Gastrocnemius medialis (tissue), 4 donors: ENCODE data around the gene CCDC80. TPM values are rescaled to one million over a fixed set of nuclear protein-coding genes. Genes with fewer than 3 reads are reported as not detected.

ENCODE experiments used
- ATAC-seq, 2 donors: fragments of 150-250 bp; one replicate each; pipeline ENCODE4 v1.9.1; 2016
- DNase-seq, 2 donors: peaks; one replicate each; pipeline ENCODE4 v3.0.0-alpha.2; 2019
- H3K27ac ChIP-seq, 4 donors: fragments of 200-600 bp; sonication (generic); 1 replicate in 1 of 4; 2 replicates in 3 of 4; pipeline ENCODE4 v1.5.1; 2016 to 2018; ENCODE audit warnings: mild to moderate bottlenecking in 2 of 4, moderate library complexity in 1 of 4
- H3K27me3 ChIP-seq, 3 donors: fragments of 200-600 bp; sonication (generic) in 2 of 3; 1 replicate in 1 of 3; 2 replicates in 2 of 3; pipeline versions ENCODE4 v1.5.1 to v1.6.0; 2016 to 2019; ENCODE audit warnings: mild to moderate bottlenecking in 1 of 3, moderate library complexity in 1 of 3
- H3K36me3 ChIP-seq, 2 donors: fragments of 200-600 bp; sonication (generic) in 1 of 2; one replicate each; pipeline ENCODE4 v1.5.1; 2017 to 2018
- H3K4me1 ChIP-seq, 2 donors: fragments of 200-600 bp; sonication (generic) in 1 of 2; one replicate each; pipeline ENCODE4 v1.5.1; 2016 to 2017; ENCODE audit warnings: mild to moderate bottlenecking in 2 of 2
- H3K4me3 ChIP-seq, 4 donors: fragments of 200-600 bp; sonication (generic) in 3 of 4; 1 replicate in 1 of 4; 2 replicates in 3 of 4; pipeline ENCODE4 v1.5.1; 2016 to 2019; ENCODE audit warnings: mild to moderate bottlenecking in 2 of 4
- H3K9me3 ChIP-seq, 3 donors: fragments of 200-600 bp; sonication (generic) in 2 of 3; 1 replicate in 1 of 3; 2 replicates in 2 of 3; pipeline ENCODE4 v1.5.1; 2016 to 2019
- POLR2A ChIP-seq, 2 donors: fragments of 450-650 bp; IDR thresholded peaks; one replicate each; pipeline ENCODE4 v1.6.1; 2017; ENCODE audit warnings: antibody characterized with exemption in 2 of 2, mild to moderate bottlenecking in 2 of 2, moderate library complexity in 2 of 2
- in situ Hi-C, 4 donors: fragments of 200-750 bp; cut with MboI; loops; one replicate each; pipeline versions ENCODE4 v1.15.0 to v1.8.0; 2017; ENCODE audit warnings: low sequenced_read_pairs in 4 of 4
- intact Hi-C: fragments of 100-400 bp; cut with DNase I; formaldehyde crosslinking; loops from one replicate; pipeline ENCODE4 v1.15.1; 2023; ENCODE audit warnings: low total_unique reads
- total RNA-seq, 4 donors: library from RNA; depleted of rRNA; stranded (reverse); fragments of >200 nt; gene quantifications; one replicate each; pipeline versions ENCODE4 v1.1.0 to v1.2.3, GENCODE V29; 2016
- TF ChIP-seq, protein P1 (sequence below), 5 experiments: fragments of 450-650 bp in 3 of 5; fragments of 200-600 bp in 2 of 5; sonication (generic) in 2 of 5; IDR thresholded peaks in 4 of 5; conservative IDR thresholded peaks in 1 of 5; 1 replicate in 4 of 5; 2 replicates in 1 of 5; pipeline ENCODE4 v1.5.1; 2016 to 2019; ENCODE audit warnings: antibody characterized with exemption in 5 of 5, mild to moderate bottlenecking in 3 of 5, moderate library complexity in 3 of 5

The CCDC80 gene
- total RNA-seq, 4 donors from 2014 or later, result 0.63 to 13.5 (median 3.4) TPM

DNA sequence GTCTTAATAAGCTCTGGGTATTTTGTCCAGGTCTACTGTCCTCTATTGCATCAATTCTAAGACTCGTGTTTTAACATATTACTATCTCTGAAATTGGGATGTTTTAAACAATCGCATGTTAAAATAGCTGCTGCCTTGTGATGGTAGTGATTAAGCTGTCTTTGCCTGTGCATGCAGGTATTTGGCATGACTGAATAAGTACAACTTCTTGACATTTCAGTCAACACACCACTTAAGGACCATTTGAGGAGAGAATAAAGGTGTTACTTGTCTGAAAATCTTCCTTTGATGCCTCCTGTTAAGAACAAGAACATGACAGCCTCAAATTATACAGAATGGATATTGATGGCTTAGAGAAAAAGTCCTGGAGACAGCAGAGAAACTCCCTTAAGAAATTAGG lies 46.1 kb downstream of the CCDC80 start:
- Histone ChIP-seq H3K4me1 (no peaks in the 10 kb centered on the region), H3K9me3 (no peaks in the 10 kb centered on the region), H3K4me3 (no peak overlapping the region), H3K36me3 (peaks cover 0 to 20% of the 10 kb centered on the region in 2 donors), H3K27ac (no peak overlapping the region), H3K27me3 (no peaks in the 10 kb centered on the region)
- ATAC-seq (no peak), DNase-seq (no peak)
- in situ Hi-C loops (no loop called here), intact Hi-C loops (no loop called here)
- TF ChIP-seq, protein P1, sequence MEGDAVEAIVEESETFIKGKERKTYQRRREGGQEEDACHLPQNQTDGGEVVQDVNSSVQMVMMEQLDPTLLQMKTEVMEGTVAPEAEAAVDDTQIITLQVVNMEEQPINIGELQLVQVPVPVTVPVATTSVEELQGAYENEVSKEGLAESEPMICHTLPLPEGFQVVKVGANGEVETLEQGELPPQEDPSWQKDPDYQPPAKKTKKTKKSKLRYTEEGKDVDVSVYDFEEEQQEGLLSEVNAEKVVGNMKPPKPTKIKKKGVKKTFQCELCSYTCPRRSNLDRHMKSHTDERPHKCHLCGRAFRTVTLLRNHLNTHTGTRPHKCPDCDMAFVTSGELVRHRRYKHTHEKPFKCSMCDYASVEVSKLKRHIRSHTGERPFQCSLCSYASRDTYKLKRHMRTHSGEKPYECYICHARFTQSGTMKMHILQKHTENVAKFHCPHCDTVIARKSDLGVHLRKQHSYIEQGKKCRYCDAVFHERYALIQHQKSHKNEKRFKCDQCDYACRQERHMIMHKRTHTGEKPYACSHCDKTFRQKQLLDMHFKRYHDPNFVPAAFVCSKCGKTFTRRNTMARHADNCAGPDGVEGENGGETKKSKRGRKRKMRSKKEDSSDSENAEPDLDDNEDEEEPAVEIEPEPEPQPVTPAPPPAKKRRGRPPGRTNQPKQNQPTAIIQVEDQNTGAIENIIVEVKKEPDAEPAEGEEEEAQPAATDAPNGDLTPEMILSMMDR (IDR thresholded peaks at IDR 0.05 in 4 of 5, conservative IDR thresholded peaks at IDR 0.05 in 1 of 5), result no peak
- no peak for TF ChIP-seq POLR2A (IDR thresholded peaks at IDR 0.05)

DNA sequence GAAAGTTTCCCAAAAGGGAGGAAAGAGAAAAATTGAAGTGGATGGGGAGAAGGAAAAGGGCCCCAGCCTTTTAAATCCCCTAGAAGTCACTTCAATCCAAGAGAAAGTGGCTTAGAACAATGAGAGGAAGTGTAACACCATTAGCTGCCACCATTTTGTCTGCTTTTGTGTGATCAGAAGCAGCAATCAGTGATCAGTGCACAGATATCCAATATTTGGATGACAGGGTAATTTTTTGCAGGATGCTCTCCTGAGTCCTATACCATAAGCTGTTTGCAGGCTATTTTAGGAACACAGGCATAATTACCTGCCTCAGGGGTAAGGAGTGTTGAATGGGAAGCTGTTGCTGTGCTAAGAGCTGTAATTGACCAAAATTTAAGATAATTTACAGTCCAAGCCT lies 47.7 kb downstream of the CCDC80 start:
- TF ChIP-seq, protein P1 (IDR thresholded peaks at IDR 0.05 in 4 of 5, conservative IDR thresholded peaks at IDR 0.05 in 1 of 5), result no peak
- TF ChIP-seq POLR2A (IDR thresholded peaks at IDR 0.05), result no peak
- H3K36me3 ChIP-seq, result peaks cover 0 to 23% of the 10 kb centered on the region in 2 donors

DNA sequence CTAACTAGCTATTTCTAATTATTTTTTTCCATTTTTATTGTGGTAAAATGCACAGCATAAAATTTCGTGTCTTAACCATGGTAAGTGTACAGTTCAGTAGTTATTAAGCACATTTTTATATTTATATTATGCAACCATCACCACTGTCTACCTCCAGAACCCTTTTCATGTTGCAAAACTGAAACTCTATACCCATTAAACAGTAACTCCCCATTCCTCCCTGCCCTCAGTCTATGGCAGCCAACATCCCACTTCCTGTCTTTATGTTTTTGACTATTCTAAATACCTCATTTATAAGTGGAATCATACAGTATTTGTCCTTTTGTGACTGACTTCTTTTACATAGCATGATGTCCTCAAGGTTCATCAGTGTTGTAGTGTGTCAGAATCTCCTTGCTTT lies 53.6 kb downstream of the CCDC80 start:
- H3K9me3 ChIP-seq, result no peaks in the 10 kb centered on the region
- intact Hi-C loops, result no loop called here
- no peaks in the 10 kb centered on the region for H3K4me1 ChIP-seq
- H3K4me3 ChIP-seq, result no peak overlapping the region
- no peak overlapping the region for H3K27ac ChIP-seq
- H3K36me3 ChIP-seq, result peaks cover 0 to 42% of the 10 kb centered on the region in 2 donors
- ATAC-seq (no peak), DNase-seq (no peak)
- in situ Hi-C loops, result no loop called here
- no peaks in the 10 kb centered on the region for H3K27me3 ChIP-seq
- no peak for TF ChIP-seq POLR2A (IDR thresholded peaks at IDR 0.05)
- TF ChIP-seq, protein P1 (IDR thresholded peaks at IDR 0.05 in 4 of 5, conservative IDR thresholded peaks at IDR 0.05 in 1 of 5), result no peak

More for the DNA sequence above, 47.7 kb downstream of the CCDC80 start:
- ATAC-seq (no peak), DNase-seq (no peak)
- Histone ChIP-seq H3K4me1 (no peaks in the 10 kb centered on the region), H3K4me3 (no peak overlapping the region), H3K27ac (no peak overlapping the region), H3K27me3 (no peaks in the 10 kb centered on the region), H3K9me3 (no peaks in the 10 kb centered on the region)
- intact Hi-C loops (no loop called here), in situ Hi-C loops (no loop called here)

DNA sequence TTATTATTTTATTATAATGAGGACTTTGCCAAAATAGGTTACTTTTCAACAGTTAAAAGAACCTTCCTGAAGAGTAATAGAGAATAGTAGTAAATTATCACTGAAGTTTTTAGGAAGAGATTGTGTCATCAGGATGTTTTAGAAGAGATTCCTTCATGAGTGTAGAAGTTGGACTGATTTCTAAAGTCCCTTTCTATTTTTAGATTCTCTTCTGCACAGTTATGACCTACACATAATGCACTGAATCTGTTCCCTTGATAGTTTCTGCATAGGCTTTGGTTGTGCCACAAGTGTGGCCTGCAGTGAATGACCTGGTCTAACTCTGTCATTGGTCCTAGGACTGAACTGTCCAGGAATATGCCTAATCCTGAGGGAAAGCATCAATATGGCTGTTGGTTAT lies 55.2 kb downstream of the CCDC80 start:
- intact Hi-C loops, result no loop called here
- no peak for ATAC-seq

More for the DNA sequence above, 55.2 kb downstream of the CCDC80 start:
- Histone ChIP-seq H3K36me3 (peaks cover 0 to 49% of the 10 kb centered on the region in 2 donors), H3K4me3 (no peak overlapping the region), H3K27ac (no peak overlapping the region), H3K9me3 (no peaks in the 10 kb centered on the region), H3K4me1 (no peaks in the 10 kb centered on the region), H3K27me3 (no peaks in the 10 kb centered on the region)
- in situ Hi-C loops, result no loop called here
- no peak for TF ChIP-seq POLR2A (IDR thresholded peaks at IDR 0.05)
- TF ChIP-seq, protein P1 (IDR thresholded peaks at IDR 0.05 in 4 of 5, conservative IDR thresholded peaks at IDR 0.05 in 1 of 5), result no peak
- no peak for DNase-seq
